Astrocyte of the cerebellum (primary cell): Measurements from ENCODE around the gene JARID2.

Experiments
- DNase-seq: peaks from one replicate; pipeline ENCODE4 v3.0.0-alpha.2; 2011; ENCODE audit warnings: low read depth
- H3K4me3 ChIP-seq: 2 replicates; pipeline ENCODE4 v1.5.1; 2011; ENCODE audit warnings: mild to moderate bottlenecking, low read depth, low read length, moderate library complexity
- CTCF ChIP-seq: IDR thresholded peaks from 2 replicates; pipeline ENCODE4 v1.5.1; 2012; ENCODE audit warnings: low read length, low read depth, moderate library complexity, mild to moderate bottlenecking; ENCODE audit errors: missing control alignments
- in situ Hi-C: cut with HindIII; loops from 2 replicates; pipeline ENCODE4 v1.10.0; 2017; ENCODE audit warnings: low sequenced_read_pairs

Gene JARID2

GRCh38 chr6:15516923-15517560 is 271.2 kb downstream of the JARID2 start:
- in situ Hi-C loops: no loop called here
- no peak for DNase-seq
- no peak for TF ChIP-seq CTCF
- H3K4me3 ChIP-seq: no peak overlapping the region

GRCh38 chr6:15517600-15517999 is 271.7 kb downstream of the JARID2 start:
- in situ Hi-C loops: no loop called here
- H3K4me3 ChIP-seq: no peak overlapping the region
- DNase-seq: no peak
- no peak for TF ChIP-seq CTCF

- TF ChIP-seq CTCF: no peak
- DNase-seq: no peak
- H3K4me3 ChIP-seq: no peak overlapping the region
- in situ Hi-C loops: no loop called here
Measured at GRCh38 chr6:15518057-15518456, 272.2 kb downstream of the JARID2 start.

- TF ChIP-seq CTCF: no peak
Measured at GRCh38 chr6:15518878-15519277, 273.0 kb downstream of the JARID2 start.

GRCh38 chr6:15519681-15520080 is 273.8 kb downstream of the JARID2 start:
- no peak for DNase-seq
- in situ Hi-C loops: no loop called here
- TF ChIP-seq CTCF: no peak
- no peak overlapping the region for H3K4me3 ChIP-seq

More at GRCh38 chr6:15518878-15519277, 273.0 kb downstream of the JARID2 start:
- no peak for DNase-seq
- in situ Hi-C loops: no loop called here
- H3K4me3 ChIP-seq: no peak overlapping the region

GRCh38 chr6:15520626-15521203 is 274.8 kb downstream of the JARID2 start:
- no peak for DNase-seq
- in situ Hi-C loops: no loop called here
- no peak for TF ChIP-seq CTCF
- H3K4me3 ChIP-seq: no peak overlapping the region

- in situ Hi-C loops: no loop called here
- TF ChIP-seq CTCF: no peak
- no peak for DNase-seq
Measured at GRCh38 chr6:15521582-15521981, 275.7 kb downstream of the JARID2 start.

More at GRCh38 chr6:15521582-15521981, 275.7 kb downstream of the JARID2 start:
- no peak overlapping the region for H3K4me3 ChIP-seq
